ENCODE data around the gene OPTN.
A peak's percentile ranks its signal among the peaks of the same experiment; 100 is the strongest.
"Not testable (repeated sequence)": the region's sequence is repeated elsewhere in the genome, so short reads cannot be mapped to it uniquely, and the experiment has no call there.

The OPTN gene

DNA sequence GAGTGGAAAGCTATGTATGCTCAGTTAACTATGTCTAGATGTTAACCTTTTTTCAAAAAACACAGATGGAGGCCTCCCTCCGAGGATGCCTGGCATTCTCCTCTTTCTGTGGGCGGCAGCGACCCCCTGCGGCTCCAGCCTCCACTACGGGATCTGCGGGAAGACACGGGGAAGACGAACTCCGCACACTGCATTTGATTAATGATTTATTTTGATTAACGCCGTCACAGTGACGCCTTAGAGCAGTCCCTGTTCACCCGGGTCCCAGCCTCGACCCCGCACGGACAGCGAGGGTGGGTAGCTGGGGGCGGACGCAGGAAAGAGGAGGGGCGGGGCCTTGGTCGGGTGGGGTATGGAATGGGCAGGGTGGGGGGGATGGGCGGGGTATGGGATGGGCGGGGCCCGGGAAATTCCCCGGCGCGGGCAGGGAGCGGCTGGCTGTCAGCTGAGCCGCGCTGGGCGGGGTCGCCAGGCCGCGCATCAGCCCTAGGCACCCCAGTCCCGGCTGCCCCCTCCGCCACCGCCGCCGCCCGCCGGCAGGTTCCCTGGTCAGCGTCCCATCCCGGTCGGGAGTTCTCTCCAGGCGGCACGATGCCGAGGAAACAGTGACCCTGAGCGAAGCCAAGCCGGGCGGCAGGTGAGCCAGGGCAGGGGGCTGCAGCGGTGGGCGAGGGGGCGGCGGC lies at the start of gene OPTN:
Gene OPTN, plus strand, starts transcription at position 498 of the 683 bp plus-strand sequence. CDS start 8,960 bp downstream, outside the sequence.
- peak; percentile 80 to 82 for DNase-seq

DNA sequence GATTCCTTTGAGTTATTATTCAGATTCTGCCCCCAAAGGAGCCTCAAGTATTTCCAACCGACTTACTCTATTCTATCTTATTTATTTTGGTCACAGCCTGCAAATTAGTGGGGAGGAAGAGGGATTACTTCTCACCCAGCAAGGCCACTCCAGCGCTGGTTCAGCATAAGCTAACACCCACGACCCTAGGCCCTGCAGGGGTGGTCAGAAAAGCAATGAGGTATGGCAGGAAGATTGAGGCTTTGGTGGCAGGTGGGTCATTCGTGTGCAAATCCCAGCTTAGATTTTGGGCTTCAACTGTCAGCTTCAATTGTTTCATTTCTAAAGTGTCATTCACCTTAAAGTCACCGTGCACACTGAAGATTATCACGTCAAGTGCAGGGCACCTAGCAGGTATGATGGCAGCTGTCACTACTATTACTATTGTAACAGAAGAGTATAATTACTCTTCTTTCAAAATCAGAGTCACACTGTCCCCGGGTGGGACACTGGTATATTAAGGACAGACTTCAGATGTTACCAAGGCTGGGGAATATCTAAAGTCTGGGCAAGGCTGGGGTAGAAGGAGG lies 48.8 kb upstream of the OPTN start:
- DNase-seq: no peak

- not testable (repeated sequence) for DNase-seq
Observed at GRCh38 chr10:13053208-13053607, 46.8 kb upstream of the OPTN start.

DNA sequence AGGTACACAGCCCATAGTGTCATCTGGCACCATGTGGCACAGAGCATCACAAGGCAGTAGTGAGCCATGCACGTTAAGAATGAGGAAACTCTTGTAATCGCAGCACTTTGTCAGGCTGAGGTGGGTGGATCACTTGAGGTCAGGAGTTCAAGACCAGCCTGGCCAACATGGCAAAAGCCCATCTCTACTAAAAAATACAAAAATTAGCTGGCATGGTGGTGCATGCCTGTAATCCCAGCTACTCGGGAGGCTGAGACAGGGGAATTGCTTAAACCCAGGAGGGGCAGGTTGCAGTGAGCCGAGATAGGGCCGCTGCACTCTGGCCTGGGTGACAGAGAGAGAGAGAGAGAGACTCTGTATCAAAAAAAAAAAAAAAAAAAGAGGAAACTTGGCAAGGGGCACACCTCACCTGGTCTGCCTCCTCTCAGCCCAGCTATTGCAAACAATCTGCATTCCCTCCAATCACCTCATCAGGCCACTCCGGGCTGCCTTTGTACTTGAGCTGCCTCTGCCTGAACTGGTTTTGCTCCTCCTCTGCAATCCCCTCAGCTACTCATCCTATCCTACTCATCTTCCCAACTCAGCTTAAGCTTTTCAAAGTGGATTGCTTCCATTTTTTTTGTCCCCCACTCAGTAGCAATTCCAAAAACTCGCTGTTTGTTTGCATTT lies 46.0 kb upstream of the OPTN start:
- DNase-seq: no peak

DNA sequence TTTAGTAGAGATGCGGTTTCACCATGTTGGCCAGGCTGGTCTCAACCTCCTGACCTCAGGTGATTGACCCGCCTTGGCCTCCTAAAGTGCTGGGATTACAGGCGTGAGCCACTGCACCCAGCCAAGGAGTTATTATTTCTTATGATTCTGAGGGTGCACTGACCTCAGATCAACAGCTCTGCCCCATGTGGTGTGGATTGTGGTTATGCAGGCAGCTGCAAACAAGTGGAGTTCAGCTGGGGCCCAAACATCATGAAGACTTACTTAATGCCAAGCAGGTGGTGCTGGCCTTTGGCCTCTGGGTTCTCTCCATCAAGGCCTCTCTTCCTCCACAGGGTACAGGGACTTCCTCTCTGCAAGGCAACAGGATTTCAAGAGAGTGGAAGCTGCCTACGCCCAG lies 45.1 kb upstream of the OPTN start:
- no peak for DNase-seq

DNA sequence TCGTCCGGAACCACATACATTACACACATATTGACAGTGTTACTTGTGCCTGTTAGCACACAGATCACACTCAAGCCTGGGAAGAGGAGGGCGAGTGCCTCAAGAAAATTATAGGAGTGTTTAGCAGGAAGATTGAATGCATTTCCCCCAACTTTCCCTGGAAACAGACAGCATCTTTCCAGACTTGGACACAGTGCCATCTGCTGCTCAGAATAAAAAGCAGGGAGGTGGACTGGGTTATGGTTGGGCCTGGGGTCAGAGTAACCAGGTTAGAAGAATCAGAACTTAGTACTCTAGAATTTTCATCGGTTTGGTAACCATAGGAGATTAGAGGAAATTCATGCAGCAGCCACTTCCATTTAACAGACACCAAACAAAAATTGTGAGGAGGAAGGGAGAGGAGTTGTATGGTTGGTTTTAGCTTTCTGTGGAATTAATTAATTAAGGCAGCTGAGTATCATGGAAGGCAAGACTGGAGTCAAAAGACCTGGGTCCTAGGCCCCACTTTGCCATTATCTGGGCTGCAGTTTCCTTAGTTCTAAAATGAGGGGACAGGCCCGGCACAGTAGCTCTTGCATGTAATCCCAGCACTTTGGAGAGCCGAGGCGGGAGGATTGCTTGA lies 43.4 kb upstream of the OPTN start:
- no peak for DNase-seq

DNA sequence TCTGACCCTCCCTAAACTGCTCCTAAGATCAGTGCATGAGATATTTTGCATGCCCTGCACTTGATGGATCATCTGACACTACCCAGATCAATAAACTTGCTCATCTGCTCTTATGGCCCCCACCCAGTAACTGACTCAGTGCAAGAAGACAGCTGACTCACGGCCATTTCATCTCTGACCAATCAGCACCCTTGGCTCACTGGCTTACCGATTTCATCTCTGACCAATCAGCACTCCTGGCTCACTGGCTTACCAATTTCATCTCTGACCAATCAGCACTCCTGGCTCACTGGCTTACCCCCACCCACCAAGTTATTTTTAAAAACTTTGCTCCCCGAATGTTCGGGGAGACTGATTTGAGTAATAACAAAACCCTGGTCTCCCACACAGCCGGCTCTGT lies 37.2 kb upstream of the OPTN start:
- DNase-seq: peak in 1 of 2 experiments; percentile 4

DNA sequence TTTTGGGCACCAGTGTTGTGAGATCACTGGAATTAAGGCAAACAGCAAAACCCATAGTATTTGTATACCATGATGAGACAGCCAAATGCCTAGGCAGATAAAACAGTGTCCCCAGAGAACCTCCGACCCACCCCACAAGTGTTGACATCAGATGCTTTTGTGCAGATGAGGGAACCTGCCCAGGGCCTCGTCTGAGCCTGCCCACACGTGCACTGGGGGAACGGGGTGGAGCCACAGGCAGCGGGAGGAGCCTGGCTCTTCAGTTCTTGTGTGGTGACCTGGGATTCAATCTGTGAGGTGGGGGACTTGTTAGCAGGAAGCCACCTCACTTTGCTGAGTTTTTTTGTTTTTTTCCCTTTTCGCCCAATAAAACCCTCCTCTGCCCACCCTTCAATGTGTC lies 33.4 kb upstream of the OPTN start:
- DNase-seq: no peak

DNA sequence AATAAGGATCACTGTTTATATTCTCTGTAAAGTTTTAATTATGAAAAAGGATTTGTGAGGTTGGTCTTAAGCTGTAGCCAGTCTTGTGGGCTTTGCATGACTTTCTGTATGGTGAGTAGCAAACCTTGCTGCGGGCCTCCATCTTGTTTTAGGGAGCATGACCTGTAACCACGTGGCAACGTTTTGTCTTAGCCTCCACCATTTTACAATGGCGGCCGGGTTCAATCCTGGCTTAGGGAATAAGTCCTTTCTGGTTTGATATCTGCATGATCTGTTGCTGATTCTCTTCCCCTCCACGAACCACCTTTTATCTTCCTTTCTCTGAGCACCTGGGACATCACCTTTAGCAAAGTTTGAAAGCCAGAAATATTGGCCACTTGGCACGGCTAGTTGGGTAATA lies 32.5 kb upstream of the OPTN start:
- DNase-seq: no peak

DNA sequence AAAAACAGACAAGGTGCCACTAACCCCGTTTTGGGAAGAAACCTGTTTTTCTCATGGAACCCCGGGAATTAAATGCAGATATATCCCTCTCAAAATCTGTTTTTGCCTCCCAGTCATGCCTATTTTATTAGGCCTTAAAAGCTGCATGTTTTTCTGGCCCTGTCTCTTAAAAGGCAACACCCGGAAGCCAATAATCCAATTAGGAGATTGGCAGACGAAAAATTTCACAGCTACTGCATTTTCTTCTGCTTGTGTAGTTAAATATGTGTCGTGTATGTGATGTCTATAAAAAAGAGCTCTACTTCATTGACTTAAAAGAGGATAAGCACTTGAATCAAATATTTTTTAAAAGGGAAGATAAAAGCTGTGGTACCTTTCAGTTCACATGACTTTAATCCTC lies 31.9 kb upstream of the OPTN start:
- no peak for DNase-seq

DNA sequence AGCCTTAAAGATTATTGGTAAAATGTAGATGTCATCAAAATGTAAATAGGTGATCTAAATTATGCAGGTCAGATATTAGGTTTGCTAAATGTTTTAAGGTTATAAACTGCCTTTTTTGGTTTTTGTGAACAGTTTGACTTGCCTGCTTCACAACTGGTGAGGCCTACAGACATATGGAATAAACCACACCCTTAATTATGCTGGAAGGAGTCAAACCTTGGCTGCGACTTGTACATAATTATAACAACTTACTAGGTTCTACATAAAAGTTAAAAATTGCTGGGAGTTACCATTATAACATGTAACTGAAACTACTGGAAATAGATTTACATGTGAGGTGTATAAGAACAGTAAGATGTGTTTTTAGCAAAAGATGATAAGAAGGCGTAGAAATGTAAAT lies 31.5 kb upstream of the OPTN start:
- no peak for DNase-seq

DNA sequence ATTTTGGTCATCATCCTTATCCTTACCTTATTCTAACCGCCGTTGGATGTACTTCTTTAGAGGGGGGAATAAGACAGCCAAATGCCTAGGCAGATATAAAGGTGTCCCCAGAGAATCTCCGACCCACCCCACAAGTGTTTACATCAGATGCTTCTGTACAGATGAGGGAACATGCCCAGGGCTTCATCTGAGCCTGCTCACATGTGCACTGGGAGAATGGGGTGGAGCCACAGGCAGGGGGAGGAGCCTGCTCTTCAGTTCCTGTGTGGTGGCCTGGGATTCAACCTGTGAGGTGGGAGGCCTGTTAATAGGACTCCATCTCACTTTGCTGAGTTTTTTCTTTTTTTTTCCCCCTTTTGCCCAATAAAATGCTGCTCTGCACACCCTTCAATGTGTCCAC lies 27.6 kb upstream of the OPTN start:
- peak in 1 of 2 experiments; percentile 11 for DNase-seq

- peak; percentile 68 to 77 for DNase-seq
Observed at GRCh38 chr10:13074563-13075451, 25.2 kb upstream of the OPTN start.

DNA sequence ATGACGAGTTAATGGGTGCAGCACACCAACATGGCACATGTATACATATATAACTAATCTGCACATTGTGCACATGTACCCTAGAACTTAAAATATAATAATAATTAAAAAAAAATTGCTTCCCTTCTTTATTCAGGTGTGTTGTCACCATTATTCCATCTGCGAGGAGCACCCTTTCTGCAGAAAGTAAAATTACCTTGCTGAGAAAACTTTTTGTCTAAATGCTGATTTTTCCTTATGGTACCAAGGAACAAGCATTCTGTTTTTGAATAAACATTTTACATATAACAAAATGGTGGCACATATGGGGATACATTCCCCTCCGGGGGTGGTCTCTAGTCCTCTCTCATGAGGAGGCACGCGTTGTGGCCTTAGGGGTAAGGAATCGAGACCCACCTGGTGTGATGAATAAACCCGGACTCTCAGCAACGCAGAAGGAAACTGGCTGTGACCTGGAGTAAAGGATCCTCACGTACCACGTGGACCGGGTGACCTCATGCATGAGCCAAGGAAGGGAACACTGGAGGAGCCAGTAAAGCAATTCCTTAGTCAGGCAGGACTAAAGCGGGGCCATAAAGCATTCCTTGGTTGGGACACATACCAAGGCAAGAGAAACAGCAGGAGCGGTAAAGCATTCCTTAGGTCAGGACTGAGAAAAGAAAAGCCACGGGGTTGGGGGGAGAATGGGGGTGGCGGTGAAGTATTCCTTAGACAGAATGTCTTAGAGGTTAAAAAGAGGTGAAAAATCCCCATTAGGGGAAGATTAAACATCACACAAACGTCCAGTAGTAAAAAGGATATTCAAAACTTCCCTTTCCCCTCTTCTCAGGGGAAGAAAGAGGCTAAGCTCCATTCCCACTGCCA lies 20.8 kb upstream of the OPTN start:
- DNase-seq: no peak

DNA sequence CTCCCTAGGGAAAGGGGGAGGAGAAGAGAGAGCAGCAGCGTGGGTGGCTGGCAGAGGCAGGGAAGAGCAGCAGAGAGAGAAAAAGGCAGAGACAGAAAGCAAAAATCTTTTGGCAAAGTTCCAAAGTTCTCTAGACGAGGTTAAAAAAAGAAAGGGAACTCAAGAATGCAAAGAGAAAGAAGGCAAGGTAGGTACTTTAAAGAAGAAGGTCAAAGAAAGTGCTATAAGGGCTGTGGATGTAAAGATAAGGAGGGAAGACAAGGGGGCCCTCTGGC lies 20.2 kb upstream of the OPTN start:
- no peak for DNase-seq

- no peak for DNase-seq
Observed at GRCh38 chr10:13080643-13081042, 19.3 kb upstream of the OPTN start.

DNA sequence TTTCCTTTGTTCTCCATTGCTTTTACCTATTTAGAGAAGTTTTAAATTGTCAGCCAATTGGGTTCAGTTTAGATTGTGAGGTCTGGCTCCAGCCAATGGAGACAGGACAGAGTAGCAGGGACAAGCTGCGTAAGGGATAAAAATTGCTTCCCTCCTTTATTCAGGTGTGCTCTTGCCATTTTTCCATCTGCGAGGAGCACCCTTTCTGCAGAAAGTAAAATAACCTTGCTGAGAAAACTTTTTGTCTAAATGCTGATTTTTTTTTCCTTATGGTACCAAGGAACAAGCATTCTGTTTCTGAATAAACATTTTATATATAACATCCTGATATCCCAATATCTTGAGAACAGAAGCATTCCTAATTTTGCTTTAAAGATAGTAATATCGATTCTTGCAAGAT lies 16.3 kb upstream of the OPTN start:
- not testable (repeated sequence) for DNase-seq

DNA sequence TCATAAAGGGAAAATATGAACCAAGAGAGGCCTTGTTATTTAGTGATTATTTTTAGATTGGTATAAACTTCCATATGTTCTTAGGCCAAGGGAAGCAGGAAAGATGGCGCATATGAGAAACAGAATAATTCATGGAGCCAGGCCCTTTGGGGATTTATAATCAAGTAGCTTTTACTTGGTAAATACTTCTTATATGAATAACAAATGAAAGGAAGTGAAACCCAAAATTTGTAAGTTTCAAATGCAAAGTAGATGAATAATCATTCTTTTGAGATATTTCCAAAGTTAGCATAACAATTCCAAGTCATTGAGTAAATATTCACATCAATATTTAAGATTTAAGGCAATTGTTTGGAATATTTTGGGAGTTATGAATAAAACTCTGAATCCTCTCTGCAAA lies 13.9 kb upstream of the OPTN start:
- no peak for DNase-seq

DNA sequence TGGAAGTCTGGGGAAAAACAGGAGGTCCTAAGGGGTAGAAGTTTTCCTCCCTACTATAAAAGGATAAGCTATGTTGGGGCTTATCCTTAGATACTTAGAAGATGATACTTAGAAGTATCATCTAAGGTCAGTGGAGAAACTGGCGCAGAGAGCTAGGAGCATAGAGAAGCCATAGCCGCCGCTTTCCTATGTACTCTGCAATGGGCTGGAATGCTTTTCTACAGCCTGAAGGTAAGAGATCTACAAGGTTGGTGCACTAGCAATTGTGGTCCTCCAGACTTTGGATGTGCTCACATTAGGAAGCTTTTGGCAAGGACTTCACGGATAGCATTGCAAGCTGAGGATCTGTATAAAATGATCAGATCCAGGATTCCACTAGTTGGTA lies 12.4 kb upstream of the OPTN start:
- DNase-seq: no peak

DNA sequence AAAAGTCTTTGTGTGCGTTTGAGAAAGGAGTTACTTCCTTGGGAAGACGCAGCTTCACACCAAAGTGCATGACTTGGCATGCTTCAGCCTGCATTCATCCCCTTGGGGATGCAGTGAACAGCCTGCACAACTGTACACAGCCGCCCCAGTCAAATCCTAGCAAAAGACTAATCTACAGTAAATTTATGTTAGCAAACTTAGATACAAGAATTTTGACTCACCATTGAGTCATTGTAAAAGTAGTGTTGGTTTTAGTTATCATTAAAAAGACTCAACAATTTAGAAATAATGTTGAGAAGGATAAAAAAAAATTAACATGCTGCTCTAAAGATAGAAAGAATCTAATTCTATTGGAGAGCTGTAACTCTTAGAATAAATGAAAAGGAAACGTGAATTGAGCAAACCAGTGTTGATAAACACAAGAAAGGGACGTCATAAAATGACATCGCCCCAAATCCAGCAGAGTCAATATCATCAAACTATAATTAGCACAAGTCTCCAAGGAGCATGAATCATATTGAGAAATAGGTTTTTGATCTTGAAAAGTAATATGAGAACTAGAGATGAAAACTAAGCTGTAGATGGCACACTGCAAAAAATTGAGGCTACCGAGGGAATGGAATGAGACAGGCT lies 11.9 kb upstream of the OPTN start:
- no peak for DNase-seq

DNA sequence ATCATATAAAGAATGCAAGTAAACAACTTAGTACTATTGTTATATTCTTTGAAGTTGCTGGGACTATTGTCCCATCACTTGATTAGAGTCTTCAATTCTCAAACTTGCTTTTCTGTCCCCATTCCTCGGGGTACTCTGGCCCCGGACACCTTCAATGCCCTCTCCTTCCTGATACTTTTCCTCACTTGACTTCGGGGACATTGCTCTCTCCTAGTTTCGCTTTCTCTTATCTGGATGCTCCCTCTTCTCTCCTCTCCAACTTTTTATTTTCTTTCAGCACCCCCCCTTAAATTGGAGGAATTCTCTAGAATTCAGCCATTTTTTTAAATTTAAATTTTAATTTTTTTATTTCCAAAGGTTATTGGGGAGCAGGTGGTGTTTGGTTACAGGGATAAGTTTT lies 10.6 kb upstream of the OPTN start:
- DNase-seq: no peak

DNA sequence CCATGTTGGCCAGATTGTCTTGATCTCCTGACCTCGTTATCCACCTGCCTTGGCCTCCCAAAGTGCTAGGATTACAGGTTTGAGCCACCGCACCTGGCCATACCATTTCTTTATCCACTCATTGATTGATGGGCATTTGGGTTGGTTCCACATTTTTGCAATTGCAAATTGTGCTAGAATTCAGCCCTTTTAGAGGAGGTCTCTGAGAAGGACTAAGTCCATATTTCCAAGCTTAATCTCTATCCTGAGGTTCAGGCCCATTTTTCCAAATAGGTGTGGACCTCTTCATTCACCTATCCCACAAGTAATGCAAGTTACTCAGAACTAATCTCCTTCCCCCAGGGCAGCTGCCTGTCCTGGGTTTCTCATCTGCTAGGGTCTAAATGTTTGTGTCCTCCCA lies 9.7 kb upstream of the OPTN start:
- no peak for DNase-seq

Measured in activated CD4-positive, alpha-beta T cell treated with anti-CD3 and anti-CD28 coated beads, Interleukin-2, amount 50 U/mL, for 48 hours (primary cell).